ENCODE measurements around the gene ENOPH1.
"Not testable (repeated sequence)": the region's sequence is repeated elsewhere in the genome, so short reads cannot be mapped to it uniquely, and the experiment has no call there.

The ENOPH1 gene
- total RNA-seq = 39.6 to 45.7 reads per million in 2 donors

- DNase-seq = peak; percentile 89
These were observed at the start of gene ENOPH1, which contains the start of gene HNRNPDL for GRCh38 chr4:82430193-82430963. Gene ENOPH1 (plus strand): TSS chr4:82430590. CDS start chr4:82430830, 240 bp downstream. Gene HNRNPDL (minus strand): TSS chr4:82430462. CDS start chr4:82429690, 772 bp downstream.

- DNase-seq = no peak
These were observed 49.6 kb upstream of the ENOPH1 start for GRCh38 chr4:82380831-82381230.

GRCh38 chr4:82381235-82381634 lies 49.2 kb upstream of the ENOPH1 start:
- DNase-seq = no peak

GRCh38 chr4:82381661-82382296 lies 48.6 kb upstream of the ENOPH1 start:
- no peak for DNase-seq

- DNase-seq = no peak
These were observed 47.6 kb upstream of the ENOPH1 start for GRCh38 chr4:82382751-82383150.

GRCh38 chr4:82386312-82386711 lies 44.1 kb upstream of the ENOPH1 start:
- DNase-seq = not testable (repeated sequence)

GRCh38 chr4:82388405-82388804 lies 42.0 kb upstream of the ENOPH1 start:
- no peak for DNase-seq

GRCh38 chr4:82390061-82390460 lies 40.3 kb upstream of the ENOPH1 start:
- DNase-seq = not testable (repeated sequence)

- no peak for DNase-seq
These were observed 35.5 kb upstream of the ENOPH1 start for GRCh38 chr4:82394896-82395295.

- DNase-seq = no peak
These were observed 32.9 kb upstream of the ENOPH1 start for GRCh38 chr4:82397527-82397926.

- DNase-seq = no peak
These were observed 32.1 kb upstream of the ENOPH1 start for GRCh38 chr4:82398263-82398662.

- no peak for DNase-seq
These were observed 28.8 kb upstream of the ENOPH1 start for GRCh38 chr4:82401600-82401999.

- no peak for DNase-seq
These were observed 28.1 kb upstream of the ENOPH1 start for GRCh38 chr4:82402196-82402775.

GRCh38 chr4:82403725-82404124 lies 26.7 kb upstream of the ENOPH1 start:
- no peak for DNase-seq

- not testable (repeated sequence) for DNase-seq
These were observed 15.3 kb upstream of the ENOPH1 start for GRCh38 chr4:82415061-82415460.

GRCh38 chr4:82415922-82416365 lies 14.4 kb upstream of the ENOPH1 start:
- DNase-seq = no peak

GRCh38 chr4:82419451-82419850 lies 10.9 kb upstream of the ENOPH1 start:
- DNase-seq = no peak

GRCh38 chr4:82421796-82422560 lies 8.4 kb upstream of the ENOPH1 start:
- DNase-seq = no peak

- no peak for DNase-seq
These were observed 7.8 kb upstream of the ENOPH1 start for GRCh38 chr4:82422616-82423015.

- no peak for DNase-seq
These were observed 6.9 kb upstream of the ENOPH1 start for GRCh38 chr4:82423245-82424054.

- no peak for DNase-seq
These were observed 4.9 kb upstream of the ENOPH1 start for GRCh38 chr4:82425478-82425877.

GRCh38 chr4:82428526-82428968 lies 1.8 kb upstream of the ENOPH1 start:
- DNase-seq = no peak
